Stimulated activated CD8-positive, alpha-beta memory T cell treated with anti-CD3 and anti-CD28 coated beads, Interleukin-15, amount 100 ng/mL, for 24 hours (primary cell): ENCODE measurements around the gene KIAA0825.

Experiments
- DNase-seq: peaks from one replicate; pipeline ENCODE4 v3.0.0-alpha.2; 2020; ENCODE audit warnings: low read depth

KIAA0825 gene

DNA sequence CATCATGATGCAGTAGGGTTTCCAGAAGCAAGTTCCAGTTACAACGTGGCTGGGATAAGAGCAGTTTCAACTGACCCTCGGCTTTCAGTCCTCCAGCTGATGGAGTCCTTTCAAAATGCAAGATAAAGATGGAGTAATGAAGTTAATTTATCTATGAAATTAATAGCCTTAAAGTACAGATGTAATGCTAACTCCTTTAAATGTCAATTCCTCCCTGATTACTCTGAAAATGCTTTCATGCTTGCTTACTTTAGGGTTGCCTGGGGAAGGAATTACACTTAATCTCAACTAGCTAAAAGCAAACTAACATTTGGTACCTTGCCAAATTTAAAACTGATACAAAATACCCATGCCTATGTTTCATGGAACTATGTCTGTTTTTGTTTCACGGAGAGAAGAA is 178.4 kb downstream of the KIAA0825 start:
- no peak for DNase-seq

DNA sequence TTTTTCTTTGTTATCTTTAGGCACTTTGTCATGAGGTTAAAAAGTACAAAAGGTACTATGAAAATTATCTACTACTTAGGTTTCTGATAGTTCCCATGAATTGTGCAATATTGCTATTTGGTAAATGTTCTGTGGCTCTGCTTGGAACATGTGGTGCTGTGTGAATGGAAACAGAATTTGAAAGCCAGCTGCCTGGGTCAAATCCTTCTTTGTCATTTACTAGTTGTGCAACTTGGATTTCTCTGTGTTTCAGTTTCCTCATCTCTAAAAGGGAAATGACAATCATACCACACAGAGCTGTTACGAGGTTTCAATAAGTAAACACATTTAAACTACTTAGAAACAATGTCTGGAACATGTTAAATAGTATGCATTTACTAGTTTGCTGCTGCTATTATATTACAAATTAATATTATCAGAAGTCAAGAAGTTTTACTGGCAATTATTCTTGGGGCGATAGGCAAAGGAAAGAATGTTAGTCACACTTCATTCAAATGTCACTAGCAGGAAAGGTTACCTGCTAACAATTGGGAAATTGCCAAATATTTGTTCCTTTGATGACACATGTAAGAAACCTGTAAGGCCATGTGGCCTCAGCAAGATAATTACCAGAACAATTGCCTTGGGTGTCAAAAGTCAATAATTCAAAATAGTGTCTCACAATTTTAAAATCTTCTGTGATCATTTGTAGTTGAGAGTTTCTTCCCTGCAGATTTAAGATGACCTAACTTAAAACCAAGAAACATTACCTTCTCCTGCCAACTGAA is 184.8 kb downstream of the KIAA0825 start:
- DNase-seq: no peak

DNA sequence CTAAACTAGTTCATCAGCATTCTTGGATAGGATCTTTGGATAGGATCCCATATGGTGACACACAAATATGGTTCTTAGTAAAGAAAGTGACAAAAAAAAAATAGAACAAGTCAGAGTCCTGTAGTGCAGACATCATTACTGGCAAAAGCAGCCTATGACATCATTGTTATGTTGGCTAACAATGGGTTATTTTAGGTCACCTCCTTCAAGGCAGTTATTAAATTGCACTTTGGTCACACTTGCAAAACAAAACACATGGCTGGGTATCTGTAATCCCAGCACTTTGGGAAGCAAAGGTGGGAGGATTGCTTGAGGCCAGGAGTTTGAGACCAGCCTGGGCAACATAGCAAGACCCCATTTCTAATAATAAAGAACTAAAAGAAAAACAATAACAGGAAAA is 185.9 kb downstream of the KIAA0825 start:
- no peak for DNase-seq

DNA sequence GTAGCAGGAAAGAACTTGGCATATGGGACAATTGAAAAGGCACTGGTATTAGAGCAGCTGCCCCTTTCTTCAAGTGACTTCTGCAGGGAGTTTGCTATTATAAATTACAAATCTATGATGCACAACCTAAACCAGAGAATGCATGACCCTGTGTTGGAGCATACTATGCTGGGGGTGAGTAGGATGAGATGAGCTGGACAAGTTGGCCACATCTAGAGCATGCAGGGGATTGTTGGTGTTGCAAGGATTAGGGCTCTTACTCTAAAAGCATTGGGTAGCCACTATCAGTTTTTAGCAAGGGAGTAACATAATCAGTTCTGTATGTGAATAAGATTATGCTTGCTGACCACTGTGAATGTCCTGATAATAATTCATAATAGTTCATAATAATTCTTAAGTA is 186.7 kb downstream of the KIAA0825 start:
- DNase-seq: no peak

DNA sequence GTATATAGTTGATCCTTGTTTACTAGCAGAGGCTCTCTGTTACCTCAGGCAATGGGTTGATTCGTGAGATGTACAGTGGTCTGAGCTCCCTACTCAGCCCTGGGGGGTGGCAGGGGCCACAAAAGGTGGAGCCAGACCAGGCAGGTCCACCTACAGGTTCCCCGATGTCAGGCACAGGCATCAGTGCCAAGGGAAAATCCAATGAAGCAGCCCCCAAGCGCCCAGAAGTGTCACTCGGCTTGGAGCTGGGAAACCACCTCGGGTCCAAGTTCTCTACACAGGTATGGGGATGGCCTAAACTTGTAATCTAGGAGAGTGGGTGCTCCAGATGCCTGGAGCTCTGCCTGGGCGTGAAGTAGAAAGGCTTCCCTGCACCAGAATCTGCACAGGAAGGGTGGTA is 188.8 kb downstream of the KIAA0825 start:
- DNase-seq: no peak

DNA sequence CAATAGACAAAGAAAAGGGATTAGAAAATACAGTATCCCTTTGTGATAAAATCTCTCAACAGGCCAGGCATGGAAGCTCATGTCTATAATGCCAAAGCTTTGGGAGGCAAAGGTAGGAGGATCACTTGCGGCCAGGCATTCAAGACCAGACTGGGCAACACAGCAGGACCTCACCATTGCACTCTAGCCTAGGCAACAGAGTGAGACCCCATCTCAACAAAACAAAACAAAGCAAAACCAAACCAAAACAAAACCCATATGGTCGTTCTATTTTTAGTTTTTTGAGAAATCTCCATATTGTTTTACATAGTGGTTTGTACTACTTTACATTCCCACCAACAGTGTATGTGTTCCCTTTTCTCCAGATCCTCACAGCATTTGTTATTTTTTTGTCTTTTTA is 193.0 kb downstream of the KIAA0825 start:
- DNase-seq: no peak

DNA sequence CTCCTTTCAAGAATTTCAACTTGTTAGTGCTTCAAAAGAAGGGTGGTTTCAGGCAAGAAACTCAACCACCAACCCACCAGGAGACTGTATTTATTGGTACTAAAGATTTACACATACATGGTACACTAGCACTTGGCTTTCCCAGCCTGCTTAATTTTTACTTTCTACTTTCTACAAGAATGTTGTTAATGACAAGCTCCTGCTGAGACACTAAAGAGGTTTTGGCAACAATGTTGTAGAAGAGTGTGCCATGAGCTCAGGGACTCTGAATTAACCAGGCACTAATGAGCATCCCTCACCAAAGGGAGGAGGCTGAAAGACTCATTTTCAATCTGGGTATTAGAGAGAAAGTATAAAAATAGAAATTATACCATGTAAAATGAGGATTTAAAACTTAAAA is 195.0 kb downstream of the KIAA0825 start:
- DNase-seq: no peak

DNA sequence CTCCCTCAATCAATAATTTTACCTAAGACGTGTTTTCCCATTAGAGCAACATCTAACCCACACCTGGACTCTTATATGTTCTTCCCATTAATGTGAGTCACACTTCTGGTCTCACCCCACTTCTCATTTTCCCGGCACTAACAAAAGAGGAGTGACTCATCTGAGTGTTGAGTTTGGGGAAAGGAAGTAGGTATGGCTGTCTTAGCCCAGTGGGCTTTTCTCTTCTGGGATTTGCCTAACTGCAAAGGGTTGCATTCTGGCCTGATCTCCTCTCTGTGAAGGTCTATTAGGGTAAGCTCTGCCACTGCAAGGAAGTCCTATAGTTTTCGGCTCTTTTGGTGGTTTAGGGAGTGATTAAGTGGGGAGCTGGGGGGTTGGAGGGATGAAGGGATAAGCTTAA is 195.6 kb downstream of the KIAA0825 start:
- no peak for DNase-seq

DNA sequence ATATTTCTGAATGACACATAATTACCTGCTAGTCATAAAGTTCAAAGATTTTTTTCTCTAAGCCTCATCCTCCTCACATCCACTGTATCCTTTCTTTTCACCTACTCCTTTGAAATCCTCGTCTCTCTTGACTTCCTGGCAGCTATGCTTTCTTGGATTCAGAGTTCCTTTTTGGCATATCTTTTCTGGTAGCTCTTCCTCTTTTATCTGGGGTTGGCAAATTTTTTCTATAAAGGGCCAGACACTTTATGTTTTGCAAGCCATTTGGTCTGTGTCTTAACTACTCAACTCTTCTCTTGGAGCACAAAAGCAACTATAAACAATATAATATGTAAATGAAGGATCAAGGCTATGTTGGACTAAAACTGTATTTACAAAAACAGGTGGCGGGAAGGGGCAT is 197.5 kb downstream of the KIAA0825 start:
- DNase-seq: no peak

DNA sequence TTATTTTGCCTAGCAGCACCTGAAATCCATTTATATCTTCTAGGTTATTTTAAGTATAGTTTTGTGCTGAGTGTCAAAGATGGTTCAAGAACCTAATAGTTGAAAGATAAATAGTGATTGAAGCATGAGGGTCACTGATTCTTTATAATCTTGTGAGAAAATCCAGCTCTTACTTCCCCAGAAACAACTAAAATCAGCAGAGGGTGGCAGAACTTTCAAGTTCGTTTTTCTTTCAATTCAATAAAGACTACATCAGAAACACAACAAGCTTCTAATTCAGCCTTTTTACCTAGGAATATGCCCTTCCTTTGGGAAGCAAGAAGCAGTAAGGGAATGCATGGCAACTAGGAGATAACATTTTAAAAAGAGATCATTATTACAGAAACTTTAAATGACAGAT is 202.6 kb downstream of the KIAA0825 start:
- no peak for DNase-seq

DNA sequence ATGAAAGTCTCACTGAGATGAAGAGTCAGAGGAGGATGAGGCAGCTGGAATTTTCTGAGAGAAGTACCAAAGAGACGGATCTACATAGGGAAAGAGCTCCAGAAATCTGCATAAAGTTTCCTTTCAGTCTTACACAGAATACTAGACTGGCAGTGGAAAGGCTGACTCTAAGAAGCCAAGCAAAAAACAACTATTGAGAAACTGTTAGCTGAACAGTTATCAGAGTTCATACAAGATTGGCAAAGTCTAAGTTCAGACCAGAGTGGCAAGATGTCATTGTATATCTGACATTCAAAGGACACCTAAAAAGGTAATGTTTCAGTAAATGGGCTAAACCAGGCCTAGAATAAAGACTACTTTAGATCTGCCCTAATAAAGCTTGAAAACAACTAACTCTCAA is 209.0 kb downstream of the KIAA0825 start:
- DNase-seq: no peak

DNA sequence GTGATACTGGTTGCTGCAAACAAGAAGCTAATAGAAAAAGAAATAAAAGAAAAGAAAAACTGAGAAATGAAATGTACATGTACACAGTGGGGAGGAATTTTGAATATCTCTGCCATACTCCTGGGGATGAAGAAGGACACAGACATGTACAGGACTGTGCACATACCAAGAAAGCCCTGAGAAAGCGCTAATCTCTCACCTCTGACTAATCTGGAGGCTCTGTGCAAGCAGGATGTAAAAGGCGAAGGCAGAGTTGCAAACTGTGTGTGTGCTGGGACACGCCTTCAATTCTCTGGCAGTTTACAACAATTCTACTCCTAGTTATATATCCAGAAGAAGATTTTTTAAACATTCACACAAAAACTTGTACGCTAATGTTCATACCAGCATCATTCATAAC is 211.4 kb downstream of the KIAA0825 start:
- no peak for DNase-seq

DNA sequence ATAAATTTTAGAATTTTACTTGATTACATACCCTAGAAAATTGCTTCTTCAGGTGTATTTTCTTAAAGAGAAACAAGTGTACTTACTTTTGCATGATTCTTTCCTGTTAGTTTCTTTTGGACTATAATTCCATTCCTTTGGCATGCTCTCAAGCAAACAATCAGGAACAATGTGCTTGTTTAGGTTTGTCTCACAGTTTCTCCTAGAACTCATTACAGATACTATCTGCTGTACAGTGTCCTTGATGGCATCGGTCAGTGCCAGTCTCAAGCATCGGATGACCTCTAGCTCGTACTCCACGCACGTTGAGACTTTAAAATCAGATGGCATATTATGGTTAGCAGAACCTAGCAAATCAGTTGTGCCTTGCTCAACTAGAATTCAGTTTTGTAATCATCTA is 214.9 kb downstream of the KIAA0825 start:
- no peak for DNase-seq

DNA sequence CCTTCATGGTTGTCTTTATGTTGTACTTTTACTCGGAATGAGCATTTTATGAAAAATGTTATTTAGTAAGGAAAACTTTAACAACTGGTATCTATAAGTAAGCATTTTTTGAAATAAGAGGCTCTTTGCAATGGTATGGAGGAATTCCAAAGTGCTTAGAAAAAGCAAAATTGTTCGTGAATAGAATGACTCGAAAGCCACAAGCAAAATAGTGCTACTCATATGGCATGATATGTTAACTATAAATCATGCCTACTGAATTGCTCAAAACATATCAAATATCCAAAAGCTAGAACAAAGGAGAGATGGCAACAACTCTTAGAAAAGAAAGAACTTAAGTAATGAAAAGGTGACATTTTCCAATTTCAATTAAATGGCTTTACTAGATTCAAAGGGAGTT is 216.3 kb downstream of the KIAA0825 start:
- no peak for DNase-seq

DNA sequence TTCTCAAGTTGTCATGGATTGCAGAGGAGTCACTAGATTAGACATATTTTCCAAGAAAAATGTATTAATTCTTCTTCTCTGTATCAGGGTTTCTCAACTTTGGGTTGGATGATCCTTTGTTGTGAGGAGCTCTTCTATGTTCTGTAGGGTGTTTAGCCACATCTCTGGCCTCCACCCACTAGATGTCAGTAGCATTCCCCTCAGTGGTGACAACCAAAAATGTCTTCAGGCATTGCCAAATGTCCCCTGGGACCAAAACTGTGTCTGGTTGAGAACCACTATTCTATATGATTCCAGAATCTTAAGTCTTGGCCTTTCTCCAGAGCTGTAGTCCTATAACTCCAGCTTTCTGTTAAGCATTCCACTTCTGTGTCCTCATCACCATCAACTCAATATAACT is 220.9 kb downstream of the KIAA0825 start:
- no peak for DNase-seq

DNA sequence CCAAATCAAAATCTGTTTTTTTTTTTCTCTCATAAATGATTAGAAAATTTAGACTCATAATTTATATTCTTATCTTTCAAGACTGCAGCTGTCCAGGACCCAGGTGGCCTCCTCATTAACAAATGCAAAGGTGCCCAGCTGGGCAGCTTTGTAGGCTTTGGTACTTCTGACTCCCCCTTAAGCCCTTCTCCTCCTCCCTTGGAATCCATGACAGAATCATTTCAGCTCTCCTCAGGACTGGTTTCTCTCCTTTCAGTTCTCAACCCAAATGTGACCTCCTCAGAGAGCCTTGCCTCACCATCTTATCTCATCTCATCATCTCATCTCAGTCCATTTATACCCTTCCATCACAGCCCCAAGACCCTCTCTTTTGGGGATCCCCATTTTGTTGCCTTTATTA is 221.7 kb downstream of the KIAA0825 start:
- no peak for DNase-seq

DNA sequence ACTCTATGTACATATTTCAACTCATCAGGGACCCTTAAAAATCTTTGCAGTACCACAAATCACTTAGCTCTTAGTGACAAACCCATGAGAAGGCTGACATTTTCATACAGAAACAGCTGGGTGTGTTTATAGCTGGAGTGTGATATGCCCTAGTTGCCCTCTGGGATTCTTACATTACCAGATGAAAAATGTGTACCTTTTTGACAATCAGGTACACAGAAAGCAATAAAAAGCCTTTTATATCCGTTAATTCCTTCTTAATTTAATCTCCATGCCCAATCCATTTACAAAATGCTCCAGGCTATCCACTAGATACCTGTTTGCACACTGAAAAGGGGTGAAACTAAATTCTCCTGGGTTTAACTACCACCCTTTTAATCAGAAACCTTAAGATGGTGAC is 222.9 kb downstream of the KIAA0825 start:
- no peak for DNase-seq

DNA sequence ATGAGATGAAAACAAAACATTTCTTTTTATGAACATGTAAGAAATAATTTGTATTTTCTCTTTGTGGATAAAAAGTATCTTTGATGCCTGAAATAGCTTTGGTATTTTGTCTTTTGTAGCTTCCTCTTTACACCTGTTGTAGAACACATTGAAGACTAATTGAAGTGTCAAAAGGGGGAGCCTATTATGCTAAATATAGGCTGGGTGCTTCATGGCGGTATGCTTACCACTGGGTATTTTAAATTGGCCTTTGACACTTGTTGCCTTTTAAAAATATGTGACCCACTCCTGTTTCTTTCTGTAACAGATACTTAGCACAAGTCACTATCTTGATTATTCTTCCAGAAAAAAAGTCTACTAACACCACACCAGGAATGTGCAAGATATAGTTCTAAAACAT is 226.4 kb downstream of the KIAA0825 start:
- no peak for DNase-seq

DNA sequence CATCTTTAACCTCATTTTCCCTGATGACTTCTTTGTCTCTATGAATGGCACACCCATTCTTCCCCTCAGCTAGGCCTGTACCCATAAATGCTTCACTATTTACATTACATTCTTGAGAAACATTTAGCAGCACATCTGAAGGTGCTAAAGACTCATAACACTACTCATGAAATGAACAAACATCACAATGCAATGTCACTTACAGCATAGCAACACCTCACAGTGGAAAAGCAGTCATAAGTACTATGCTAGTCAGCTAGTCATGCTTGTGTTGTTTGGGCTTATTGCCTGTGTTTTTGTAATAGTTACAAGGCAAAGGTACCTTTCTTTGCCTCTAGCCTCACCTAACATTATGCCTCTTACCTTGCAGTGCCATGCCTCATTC is 228.9 kb downstream of the KIAA0825 start:
- DNase-seq: no peak

DNA sequence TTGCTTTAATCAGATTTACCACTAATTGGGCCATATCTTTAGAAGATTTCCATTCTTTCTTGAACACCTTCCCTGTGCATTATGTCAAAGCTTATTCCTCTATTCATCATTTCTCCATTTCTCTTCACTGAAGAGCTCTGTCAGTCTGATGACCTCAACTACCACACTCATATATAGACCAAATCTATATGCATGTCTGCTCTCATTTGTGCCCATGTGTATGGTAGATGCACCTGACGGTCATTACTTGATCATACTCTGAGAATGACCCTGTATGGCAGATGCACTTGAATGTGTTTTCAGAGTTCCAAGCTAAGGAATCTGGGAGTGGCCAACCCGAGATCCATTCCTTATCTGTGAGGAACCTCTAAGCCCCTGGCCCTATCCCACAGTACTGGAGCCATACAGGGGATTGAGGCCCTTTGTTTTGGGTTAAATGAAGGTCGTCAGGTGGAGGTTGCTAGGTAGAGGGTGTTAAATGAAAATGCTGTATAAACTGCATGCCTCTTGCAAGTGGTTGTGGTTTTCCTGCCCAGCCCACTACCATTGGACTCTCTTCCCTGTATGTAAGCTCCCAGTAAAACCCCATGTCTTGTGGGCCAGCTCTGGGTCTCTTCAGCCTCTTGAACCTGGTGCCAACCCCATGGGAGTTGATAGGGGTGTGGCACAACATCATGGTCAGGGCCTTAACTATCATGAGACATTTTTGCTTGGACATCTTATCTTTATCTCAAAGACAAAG is 229.5 kb downstream of the KIAA0825 start:
- no peak for DNase-seq

DNA sequence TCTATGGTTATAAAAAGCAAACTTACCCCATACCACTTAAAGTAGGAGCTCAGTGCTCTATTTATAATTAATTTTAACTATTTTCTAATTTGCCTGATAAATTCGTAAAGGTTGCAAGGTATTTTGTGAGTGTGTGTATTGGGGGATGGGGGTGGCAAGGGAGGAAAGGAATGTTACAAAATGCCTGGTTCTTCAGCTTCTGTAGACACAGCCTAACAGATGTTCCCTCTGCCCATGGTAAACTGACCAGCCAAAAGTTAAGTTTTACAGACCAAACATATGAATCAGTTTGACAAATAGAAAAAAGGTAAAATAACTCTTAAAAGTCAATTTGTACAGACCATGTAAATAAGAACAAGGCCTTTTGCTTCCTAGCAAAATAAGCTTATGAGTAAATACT is 232.6 kb downstream of the KIAA0825 start:
- no peak for DNase-seq

DNA sequence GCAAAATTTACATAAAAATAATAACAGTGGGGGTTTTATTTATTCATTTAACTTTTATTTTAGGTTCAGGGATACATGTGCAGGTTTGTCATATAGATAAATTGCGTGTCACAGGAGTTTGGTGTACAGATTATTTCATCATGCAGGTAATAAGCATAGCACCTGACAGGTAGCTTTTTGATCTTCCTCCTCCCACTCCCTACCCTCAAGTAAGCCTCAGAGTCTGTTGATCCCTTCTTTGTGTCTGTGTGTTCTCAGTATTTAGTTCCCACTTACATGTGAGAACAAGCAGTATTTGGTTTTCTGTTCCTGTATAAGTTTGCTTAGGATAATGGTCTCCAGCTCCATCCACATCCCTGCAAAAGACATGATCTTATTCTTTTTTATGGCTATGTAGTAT is 240.3 kb downstream of the KIAA0825 start:
- DNase-seq: no peak

DNA sequence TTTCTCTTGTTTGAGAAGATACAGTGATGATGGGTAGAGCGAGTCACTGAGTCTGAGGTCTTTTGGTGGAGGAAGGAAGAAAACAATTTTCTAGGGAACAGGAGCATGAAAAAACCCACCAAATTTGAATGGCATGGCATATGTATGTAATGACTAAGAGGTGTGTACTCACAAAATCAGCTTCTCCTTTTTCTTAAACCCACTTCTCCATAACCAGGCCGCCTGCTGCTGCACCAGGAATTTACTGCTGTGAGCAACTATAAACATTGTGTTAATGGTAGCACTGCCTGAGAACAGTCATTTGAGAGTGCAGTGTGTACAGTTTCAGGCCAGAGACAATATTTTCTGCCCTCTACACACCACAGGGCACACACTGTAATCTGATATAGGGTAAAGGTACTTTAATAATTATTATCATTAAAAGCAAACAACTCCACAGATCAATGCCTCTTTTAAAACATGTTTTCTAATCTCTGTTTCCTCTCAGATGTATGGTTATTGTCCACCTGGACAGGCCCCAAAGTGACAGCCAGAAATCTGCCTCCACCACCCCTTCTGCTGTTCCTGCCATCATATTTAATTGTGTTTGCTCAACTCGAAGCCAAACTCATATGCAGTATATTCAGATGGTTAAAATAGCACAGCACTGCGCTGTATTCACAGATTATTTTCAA is 241.6 kb downstream of the KIAA0825 start:
- no peak for DNase-seq
